ENCODE measurements around the gene CHD3. TPM values are rescaled to one million over a fixed set of nuclear protein-coding genes. Genes with fewer than 3 reads are reported as not detected.

The CHD3 gene
- total and polyA plus RNA-seq, 4 donors: 60.9 to 112 (median 76.5) TPM

DNA sequence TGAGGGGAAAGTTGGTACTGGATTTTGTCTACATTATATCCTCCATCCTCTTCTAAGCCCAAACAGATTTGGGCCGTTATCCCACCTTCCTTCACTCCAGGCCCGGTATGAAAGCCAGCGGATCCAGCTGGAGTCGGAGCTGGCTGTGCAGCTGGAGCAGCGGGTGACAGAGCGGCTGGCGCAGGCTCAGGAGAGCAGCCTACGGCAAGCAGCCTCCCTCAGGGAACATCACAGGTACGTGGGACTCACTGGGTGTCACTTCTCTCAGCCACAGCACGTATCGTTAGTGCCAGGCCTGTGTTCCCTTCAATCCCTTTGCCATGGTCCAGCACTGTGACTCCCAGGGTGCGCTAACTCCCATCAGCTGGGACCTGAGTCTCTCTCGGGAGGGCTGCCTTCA lies 54.7 kb downstream of the CHD3 start:
- Histone ChIP-seq H3K9ac (ENCODE audit: insufficient read depth in 1 of 2, low read length in 2 of 2) (no peak overlapping the region), H3K4me1 (ENCODE audit: control insufficient read depth in 5 of 5, insufficient read depth in 5 of 5, low read length in 5 of 5) (no peaks in the 10 kb centered on the region), H3K9me3 (ENCODE audit: control insufficient read depth in 4 of 4, insufficient read depth in 3 of 4, low read length in 3 of 4) (no peaks in the 10 kb centered on the region), H3K27me3 (ENCODE audit: control insufficient read depth in 3 of 3, insufficient read depth in 3 of 3, low read length in 2 of 3) (no peaks in the 10 kb centered on the region), H3K4me3 (no peak overlapping the region), H3K36me3 (ENCODE audit: control insufficient read depth in 4 of 4, insufficient read depth in 4 of 4, low read length in 4 of 4) (peaks cover 25 to 67% (median 54%) of the 10 kb centered on the region in 4 donors), H3K27ac (ENCODE audit: low read depth in 1 of 2, low read length in 1 of 2) (no peak overlapping the region)
- TF ChIP-seq, protein P1, sequence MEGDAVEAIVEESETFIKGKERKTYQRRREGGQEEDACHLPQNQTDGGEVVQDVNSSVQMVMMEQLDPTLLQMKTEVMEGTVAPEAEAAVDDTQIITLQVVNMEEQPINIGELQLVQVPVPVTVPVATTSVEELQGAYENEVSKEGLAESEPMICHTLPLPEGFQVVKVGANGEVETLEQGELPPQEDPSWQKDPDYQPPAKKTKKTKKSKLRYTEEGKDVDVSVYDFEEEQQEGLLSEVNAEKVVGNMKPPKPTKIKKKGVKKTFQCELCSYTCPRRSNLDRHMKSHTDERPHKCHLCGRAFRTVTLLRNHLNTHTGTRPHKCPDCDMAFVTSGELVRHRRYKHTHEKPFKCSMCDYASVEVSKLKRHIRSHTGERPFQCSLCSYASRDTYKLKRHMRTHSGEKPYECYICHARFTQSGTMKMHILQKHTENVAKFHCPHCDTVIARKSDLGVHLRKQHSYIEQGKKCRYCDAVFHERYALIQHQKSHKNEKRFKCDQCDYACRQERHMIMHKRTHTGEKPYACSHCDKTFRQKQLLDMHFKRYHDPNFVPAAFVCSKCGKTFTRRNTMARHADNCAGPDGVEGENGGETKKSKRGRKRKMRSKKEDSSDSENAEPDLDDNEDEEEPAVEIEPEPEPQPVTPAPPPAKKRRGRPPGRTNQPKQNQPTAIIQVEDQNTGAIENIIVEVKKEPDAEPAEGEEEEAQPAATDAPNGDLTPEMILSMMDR (IDR thresholded peaks at IDR 0.05; ENCODE audit: control extremely low read depth, extremely low read depth): no peak
- WGBS, 2 donors: 93 to 96% methylated on average over 13 of the region's 13 CpGs
- no peak for DNase-seq
- ATAC-seq (ENCODE audit: insufficient read depth, low FRiP score): no peak

DNA sequence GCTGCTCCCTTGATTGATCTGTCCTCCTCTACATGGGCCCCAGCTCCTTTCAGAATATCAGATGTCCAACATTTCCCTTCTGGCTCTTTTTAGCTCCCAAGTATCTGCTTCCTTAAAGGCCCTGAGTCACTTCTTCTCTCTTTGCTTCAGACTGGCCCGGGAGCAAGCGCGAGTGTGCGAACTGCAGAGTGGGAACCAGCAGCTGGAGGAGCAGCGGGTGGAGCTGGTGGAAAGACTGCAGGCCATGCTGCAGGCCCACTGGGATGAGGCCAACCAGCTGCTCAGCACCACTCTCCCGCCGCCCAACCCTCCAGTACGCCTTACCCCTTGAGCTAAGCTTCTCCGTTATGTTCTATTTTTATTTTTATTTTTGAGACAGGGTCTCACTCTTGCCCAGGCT lies 55.7 kb downstream of the CHD3 start:
- DNase-seq: no peak
- peaks cover 25 to 66% (median 57%) of the 10 kb centered on the region in 4 donors for H3K36me3 ChIP-seq (ENCODE audit: control insufficient read depth in 4 of 4, insufficient read depth in 4 of 4, low read length in 4 of 4)

DNA sequence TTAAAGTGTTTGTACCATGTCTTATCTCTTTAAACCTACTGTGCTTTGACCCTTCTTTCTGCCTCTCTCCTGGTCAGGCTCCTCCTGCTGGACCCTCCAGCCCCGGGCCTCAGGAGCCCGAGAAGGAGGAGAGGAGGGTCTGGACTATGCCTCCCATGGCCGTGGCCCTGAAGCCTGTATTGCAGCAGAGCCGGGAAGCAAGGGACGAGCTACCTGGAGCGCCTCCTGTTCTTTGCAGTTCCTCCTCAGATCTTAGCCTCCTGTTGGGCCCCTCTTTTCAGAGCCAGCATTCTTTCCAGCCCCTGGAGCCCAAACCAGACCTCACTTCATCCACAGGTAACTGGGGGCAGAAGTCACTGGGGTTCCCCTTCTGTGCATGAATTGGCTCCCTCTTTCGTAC lies 57.1 kb downstream of the CHD3 start:
- 84 to 95% methylated on average over 7 of the region's 7 CpGs for WGBS, 2 donors
- Histone ChIP-seq H3K36me3 (ENCODE audit: control insufficient read depth in 4 of 4, insufficient read depth in 4 of 4, low read length in 4 of 4) (peaks cover 22 to 59% (median 51%) of the 10 kb centered on the region in 4 donors), H3K4me3 (no peak overlapping the region), H3K9me3 (ENCODE audit: control insufficient read depth in 4 of 4, insufficient read depth in 3 of 4, low read length in 3 of 4) (no peaks in the 10 kb centered on the region), H3K4me1 (ENCODE audit: control insufficient read depth in 5 of 5, insufficient read depth in 5 of 5, low read length in 5 of 5) (no peaks in the 10 kb centered on the region), H3K27ac (ENCODE audit: low read depth in 1 of 2, low read length in 1 of 2) (no peak overlapping the region), H3K9ac (ENCODE audit: insufficient read depth in 1 of 2, low read length in 2 of 2) (no peak overlapping the region), H3K27me3 (ENCODE audit: control insufficient read depth in 3 of 3, insufficient read depth in 3 of 3, low read length in 2 of 3) (no peaks in the 10 kb centered on the region)
- DNase-seq: no peak
- TF ChIP-seq, protein P1 (IDR thresholded peaks at IDR 0.05; ENCODE audit: control extremely low read depth, extremely low read depth): no peak
- ATAC-seq (ENCODE audit: insufficient read depth, low FRiP score): no peak

More for the DNA sequence above, 55.7 kb downstream of the CHD3 start:
- no peaks in the 10 kb centered on the region for H3K27me3 ChIP-seq (ENCODE audit: control insufficient read depth in 3 of 3, insufficient read depth in 3 of 3, low read length in 2 of 3)
- no peaks in the 10 kb centered on the region for H3K4me1 ChIP-seq (ENCODE audit: control insufficient read depth in 5 of 5, insufficient read depth in 5 of 5, low read length in 5 of 5)
- H3K4me3 ChIP-seq: no peak overlapping the region
- H3K27ac ChIP-seq (ENCODE audit: low read depth in 1 of 2, low read length in 1 of 2): no peak overlapping the region
- TF ChIP-seq, protein P1 (IDR thresholded peaks at IDR 0.05; ENCODE audit: control extremely low read depth, extremely low read depth): no peak
- no peaks in the 10 kb centered on the region for H3K9me3 ChIP-seq (ENCODE audit: control insufficient read depth in 4 of 4, insufficient read depth in 3 of 4, low read length in 3 of 4)
- ATAC-seq (ENCODE audit: insufficient read depth, low FRiP score): no peak
- no peak overlapping the region for H3K9ac ChIP-seq (ENCODE audit: insufficient read depth in 1 of 2, low read length in 2 of 2)
- 93 to 94% methylated on average over 9 of the region's 9 CpGs for WGBS, 2 donors

DNA sequence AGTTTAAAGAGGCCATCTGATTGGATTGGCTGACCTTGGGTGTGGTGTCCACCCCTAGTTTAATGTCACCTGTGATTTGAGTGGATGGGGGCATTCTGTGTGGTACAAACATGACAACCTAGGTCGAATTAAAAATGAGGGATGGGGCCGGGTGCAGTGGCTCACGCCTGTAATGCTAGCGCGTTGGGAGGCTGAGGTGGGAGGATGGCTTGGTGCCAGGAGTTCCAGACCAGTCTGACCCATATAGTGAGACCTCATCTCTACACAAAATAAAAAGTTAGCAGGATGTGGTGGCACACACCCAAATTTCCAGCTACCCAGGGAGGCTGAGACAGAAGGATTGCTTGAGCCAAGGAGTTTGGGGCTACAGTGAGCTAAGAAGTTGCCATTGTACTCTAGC lies 57.9 kb downstream of the CHD3 start:
- 86 to 95% methylated on average over 5 of the region's 5 CpGs for WGBS, 2 donors
- no peak overlapping the region for H3K9ac ChIP-seq (ENCODE audit: insufficient read depth in 1 of 2, low read length in 2 of 2)
- TF ChIP-seq, protein P1 (IDR thresholded peaks at IDR 0.05; ENCODE audit: control extremely low read depth, extremely low read depth): no peak
- no peaks in the 10 kb centered on the region for H3K4me1 ChIP-seq (ENCODE audit: control insufficient read depth in 5 of 5, insufficient read depth in 5 of 5, low read length in 5 of 5)
- ATAC-seq (ENCODE audit: insufficient read depth, low FRiP score) (no peak), DNase-seq (no peak)
- no peak overlapping the region for H3K4me3 ChIP-seq
- no peak overlapping the region for H3K27ac ChIP-seq (ENCODE audit: low read depth in 1 of 2, low read length in 1 of 2)
- H3K36me3 ChIP-seq (ENCODE audit: control insufficient read depth in 4 of 4, insufficient read depth in 4 of 4, low read length in 4 of 4): peaks cover 22 to 53% (median 46%) of the 10 kb centered on the region in 4 donors
- no peaks in the 10 kb centered on the region for H3K27me3 ChIP-seq (ENCODE audit: control insufficient read depth in 3 of 3, insufficient read depth in 3 of 3, low read length in 2 of 3)
- H3K9me3 ChIP-seq (ENCODE audit: control insufficient read depth in 4 of 4, insufficient read depth in 3 of 4, low read length in 3 of 4): no peaks in the 10 kb centered on the region

Measured in lung (tissue), 12 donors.